CD4-positive, alpha-beta T cell (primary cell): Measurements from ENCODE around the gene CR1. TPM values are rescaled to one million over a fixed set of nuclear protein-coding genes. Genes with fewer than 3 reads are reported as not detected.
A peak's percentile ranks its signal among the peaks of the same experiment; 100 is the strongest.

ENCODE experiments used
- ATAC-seq: fragments of 200-7000 bp; cut with Tn5 transposase; one replicate; pipeline ENCODE4 v1.10.0; 2022; ENCODE audit warnings: mild to moderate bottlenecking; ENCODE audit not compliant: poor library complexity
- CTCF ChIA-PET: fragments of 350-600 bp; sonication (Branson Sonifier 250); formaldehyde crosslinking; loops from one replicate; lab custom pipeline; 2021; ENCODE audit warnings: antibody characterized with exemption, inconsistent platforms; lab: Charles Lee
- POLR2A ChIA-PET: fragments of 350-600 bp; sonication (Branson Sonifier 250); formaldehyde crosslinking; loops from one replicate; lab custom pipeline; 2021; ENCODE audit warnings: antibody characterized with exemption, inconsistent platforms; lab: Charles Lee
- DNase-seq, 14 experiments: peaks; one replicate each; pipeline ENCODE4 v3.0.0-alpha.2; 2013 to 2020; ENCODE audit warnings: mixed read lengths in 2 of 14
- H3K27ac ChIP-seq, 2 donors: one replicate each; pipeline versions ENCODE4 v1.5.1 to v1.7.0; 2013; ENCODE audit warnings: low read length in 2 of 2, low read depth in 1 of 2, mild to moderate bottlenecking in 1 of 2
- H3K27me3 ChIP-seq, 2 experiments: 1 replicate in 1 of 2; 2 replicates in 1 of 2; pipeline versions ENCODE4 v1.6.1 to v1.7.0; 2013; ENCODE audit warnings: low read length in 2 of 2, control low read depth in 1 of 2, mild to moderate bottlenecking in 1 of 2, moderate library complexity in 1 of 2; ENCODE audit not compliant: insufficient read depth in 2 of 2, control insufficient read depth in 1 of 2
- H3K36me3 ChIP-seq: one replicate; pipeline ENCODE4 v1.6.1; 2013; ENCODE audit warnings: low read length, control low read depth; ENCODE audit not compliant: insufficient read depth
- H3K4me1 ChIP-seq: one replicate; pipeline ENCODE4 v1.6.1; 2013; ENCODE audit warnings: low read length, control low read depth; ENCODE audit not compliant: insufficient read depth
- H3K4me3 ChIP-seq: one replicate; pipeline ENCODE4 v1.5.1; 2013; ENCODE audit warnings: mild to moderate bottlenecking, low read length, moderate library complexity
- H3K9me3 ChIP-seq, 2 experiments: 1 replicate in 1 of 2; 2 replicates in 1 of 2; pipeline versions ENCODE4 v1.6.1 to v1.7.0; 2013; ENCODE audit warnings: low read length in 2 of 2, mild to moderate bottlenecking in 2 of 2, control low read depth in 1 of 2, moderate library complexity in 1 of 2; ENCODE audit not compliant: control insufficient read depth in 1 of 2, insufficient read depth in 1 of 2
- H3K27ac Mint-ChIP-seq: one replicate; pipeline ENCODE4 v1.8.0; 2020; ENCODE audit warnings: mixed read lengths
- H3K27me3 Mint-ChIP-seq: one replicate; pipeline ENCODE4 v1.8.0; 2021; ENCODE audit warnings: mixed read lengths
- H3K36me3 Mint-ChIP-seq: one replicate; pipeline ENCODE4 v1.8.0; 2021; ENCODE audit warnings: low read depth, mixed read lengths
- H3K4me1 Mint-ChIP-seq: one replicate; pipeline ENCODE4 v1.8.0; 2021; ENCODE audit warnings: low read depth, mixed read lengths
- H3K4me3 Mint-ChIP-seq: one replicate; pipeline ENCODE4 v1.8.0; 2020; ENCODE audit warnings: mild to moderate bottlenecking, mixed read lengths
- H3K9me3 Mint-ChIP-seq: one replicate; pipeline ENCODE4 v1.8.0; 2020; ENCODE audit warnings: mixed read lengths
- CTCF ChIP-seq: fragments of 200-600 bp; IDR thresholded peaks from one replicate; pipeline ENCODE4 v1.8.0; 2022; ENCODE audit warnings: antibody characterized with exemption, mild to moderate bottlenecking
- intact Hi-C, 2 experiments: fragments of 100-400 bp; cut with DNase I in 1 of 2; cut with micrococcal nuclease in 1 of 2; formaldehyde crosslinking; loops; one replicate each; pipeline versions ENCODE4 v1.15.1 to v1.9.0; 2023 to 2025; cut with DNase I, micrococcal nuclease
- total RNA-seq, 174 experiments: library from RNA in 2 of 174; stranded (reverse) in 2 of 174; gene quantifications; one replicate each; pipeline ENCODE4 v1.2.3 and lab custom pipeline; 2021 to 2026

Gene CR1
- total RNA-seq, 2 experiments from 2014 or later = 2.8 to 3.1 TPM

GRCh38 chr1:207454046-207454964 is 41.7 kb upstream of the CR1 start, which contains the start of gene CR2:
Gene CR2, plus strand, starts transcription at chr1:207454328. Its CDS starts 91 bp downstream, at chr1:207454419.
- H3K9me3 ChIP-seq = peaks cover 0 to 8% of the 10 kb centered on the region in 2 experiments
- DNase-seq (peak in 13 of 14 experiments; percentile 7 to 69 (median 25)), ATAC-seq (peak; percentile 51)
- peak within 1 kb of the TSS; percentile 19 for H3K27ac Mint-ChIP-seq
- no peak within 1 kb of the TSS for H3K27ac ChIP-seq
- no peaks in the 10 kb centered on the region for H3K36me3 Mint-ChIP-seq
- peak; percentile 46 for TF ChIP-seq CTCF
- peak within 1 kb of the TSS; percentile 56 for H3K4me3 ChIP-seq
- ChIA-PET CTCF (interaction anchor here (0.6 to 4.6 kb wide), 3 partner anchors 9 to 67 kb away, joined by 3 to 18 read pairs (median 6); no protein-coding TSS in a partner anchor), POLR2A (interaction anchor here (0.9 to 1.9 kb wide), 2 partner anchors 45 to 133 kb away, joined by 5 read pairs; partner anchors contain the start of gene CD55)
- H3K27me3 ChIP-seq = peaks cover 16 to 22% of the 10 kb centered on the region in 2 experiments
- H3K4me1 Mint-ChIP-seq = peaks cover 14% of the 10 kb centered on the region
- H3K27me3 Mint-ChIP-seq = peaks cover 32% of the 10 kb centered on the region
- no peaks in the 10 kb centered on the region for H3K36me3 ChIP-seq
- no peaks in the 10 kb centered on the region for H3K9me3 Mint-ChIP-seq
- intact Hi-C loops = loop anchor here (2.0 kb wide), 1 partner anchor 44 kb away; no protein-coding TSS in a partner anchor
- peaks cover 26% of the 10 kb centered on the region for H3K4me1 ChIP-seq
- peak within 1 kb of the TSS; percentile 71 for H3K4me3 Mint-ChIP-seq

- ATAC-seq (no peak), DNase-seq (no peak)
- Histone ChIP-seq H3K4me1 (peaks cover 32% of the 10 kb centered on the region), H3K4me3 (no peak overlapping the region), H3K9me3 (peaks cover 0 to 8% of the 10 kb centered on the region in 2 experiments), H3K27ac (no peak overlapping the region), H3K36me3 (no peaks in the 10 kb centered on the region), H3K27me3 (peaks cover 16 to 22% of the 10 kb centered on the region in 2 experiments)
- POLR2A ChIA-PET = interaction anchor here (1.9 kb wide), 1 partner anchor 134 kb away, joined by 5 read pairs; the partner anchor contains the start of gene CD55
- no peak for TF ChIP-seq CTCF
- Mint-ChIP-seq H3K4me3 (peak overlapping the region; percentile 71), H3K27me3 (peaks cover 26% of the 10 kb centered on the region), H3K36me3 (no peaks in the 10 kb centered on the region), H3K9me3 (no peaks in the 10 kb centered on the region), H3K27ac (peak overlapping the region; percentile 19), H3K4me1 (peaks cover 14% of the 10 kb centered on the region)
- intact Hi-C loops = loop anchor here (2.0 kb wide), 1 partner anchor 44 kb away; no protein-coding TSS in a partner anchor
- CTCF ChIA-PET = interaction anchor here (0.9 to 4.6 kb wide), 2 partner anchors 8 to 44 kb away, joined by 3 to 18 read pairs; no protein-coding TSS in a partner anchor
These were observed 40.7 kb upstream of the CR1 start for GRCh38 chr1:207455183-207455754.

GRCh38 chr1:207458414-207458813 is 37.5 kb upstream of the CR1 start:
- no peak for DNase-seq
- Histone ChIP-seq H3K27ac (peak overlapping the region; percentile 28 to 40), H3K36me3 (no peaks in the 10 kb centered on the region), H3K4me3 (no peak overlapping the region), H3K27me3 (peaks cover 10 to 14% of the 10 kb centered on the region in 2 experiments), H3K4me1 (peaks cover 40% of the 10 kb centered on the region), H3K9me3 (peaks cover 0 to 8% of the 10 kb centered on the region in 2 experiments)
- no peaks in the 10 kb centered on the region for H3K9me3 Mint-ChIP-seq
- intact Hi-C loops = no loop called here
- no peak overlapping the region for H3K27ac Mint-ChIP-seq
- H3K27me3 Mint-ChIP-seq = peaks cover 5% of the 10 kb centered on the region
- no peak for TF ChIP-seq CTCF
- POLR2A ChIA-PET = no interaction called here
- CTCF ChIA-PET = no interaction called here
- peaks cover 14% of the 10 kb centered on the region for H3K4me1 Mint-ChIP-seq
- no peaks in the 10 kb centered on the region for H3K36me3 Mint-ChIP-seq
- no peak for ATAC-seq
- H3K4me3 Mint-ChIP-seq = no peak overlapping the region
